ENCODE results near the gene CD24.

- TF ChIP-seq POLR2A (IDR thresholded peaks at IDR 0.05; ENCODE audit: control extremely low read depth in 1 of 2, low read depth in 2 of 2, low read length in 2 of 2) = peak; percentile 1 to 55
- TF ChIP-seq, protein P1, sequence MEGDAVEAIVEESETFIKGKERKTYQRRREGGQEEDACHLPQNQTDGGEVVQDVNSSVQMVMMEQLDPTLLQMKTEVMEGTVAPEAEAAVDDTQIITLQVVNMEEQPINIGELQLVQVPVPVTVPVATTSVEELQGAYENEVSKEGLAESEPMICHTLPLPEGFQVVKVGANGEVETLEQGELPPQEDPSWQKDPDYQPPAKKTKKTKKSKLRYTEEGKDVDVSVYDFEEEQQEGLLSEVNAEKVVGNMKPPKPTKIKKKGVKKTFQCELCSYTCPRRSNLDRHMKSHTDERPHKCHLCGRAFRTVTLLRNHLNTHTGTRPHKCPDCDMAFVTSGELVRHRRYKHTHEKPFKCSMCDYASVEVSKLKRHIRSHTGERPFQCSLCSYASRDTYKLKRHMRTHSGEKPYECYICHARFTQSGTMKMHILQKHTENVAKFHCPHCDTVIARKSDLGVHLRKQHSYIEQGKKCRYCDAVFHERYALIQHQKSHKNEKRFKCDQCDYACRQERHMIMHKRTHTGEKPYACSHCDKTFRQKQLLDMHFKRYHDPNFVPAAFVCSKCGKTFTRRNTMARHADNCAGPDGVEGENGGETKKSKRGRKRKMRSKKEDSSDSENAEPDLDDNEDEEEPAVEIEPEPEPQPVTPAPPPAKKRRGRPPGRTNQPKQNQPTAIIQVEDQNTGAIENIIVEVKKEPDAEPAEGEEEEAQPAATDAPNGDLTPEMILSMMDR (IDR thresholded peaks at IDR 0.05; ENCODE audit: control extremely low read depth in 1 of 3, insufficient read depth in 1 of 3, low read depth in 1 of 3, low read length in 3 of 3) = no peak
- no peak for TF ChIP-seq EP300 (IDR thresholded peaks at IDR 0.05; ENCODE audit: borderline replicate concordance in 1 of 2, low read depth in 2 of 2, low read length in 2 of 2)
- no peak for TF ChIP-seq BRCA1 (IDR thresholded peaks at IDR 0.05; ENCODE audit: low read depth, low read length)
- no peak for TF ChIP-seq TAF1 (IDR thresholded peaks at IDR 0.05; ENCODE audit: low read depth, low read length)
- TF ChIP-seq YY1 (IDR thresholded peaks at IDR 0.05; ENCODE audit: low read depth, low read length) = no peak
- no peak for TF ChIP-seq EGR1 (IDR thresholded peaks at IDR 0.05; ENCODE audit: borderline replicate concordance, low read depth, low read length)
- TF ChIP-seq CHD2 (IDR thresholded peaks at IDR 0.05; ENCODE audit: low read length) = no peak
- TF ChIP-seq RAD21 (IDR thresholded peaks at IDR 0.05 in 1 of 2, conservative IDR thresholded peaks at IDR 0.05 in 1 of 2; ENCODE audit: low read depth in 2 of 2, low read length in 2 of 2) = 0 out of 4 replicates have a peak, but pooled peaks of 1 of the 2 experiments have one; percentile 12
- TF ChIP-seq CEBPB (IDR thresholded peaks at IDR 0.05; ENCODE audit: low read depth, low read length) = no peak
- no peak for TF ChIP-seq JUN (IDR thresholded peaks at IDR 0.05; ENCODE audit: low read depth, low read length)
- TF ChIP-seq POLR2AphosphoS5 (IDR thresholded peaks at IDR 0.05; ENCODE audit: low read depth, low read length) = no peak; the same call in none of the 2 replicates
Measured at GRCh38 chr6:106966671-106967640, 7.6 kb downstream of the CD24 start.

Data from H1 (cell line).